NCI-H82 treated with DMSO at 0.1 percent for 48 hours (cell line): ENCODE results near the gene CES2.

Experiments
- DNase-seq: peaks from one replicate; lab custom pipeline; 2025; ENCODE audit not compliant: unreplicated experiment; lab: John Stamatoyannopoulos, UW

Gene CES2

DNA sequence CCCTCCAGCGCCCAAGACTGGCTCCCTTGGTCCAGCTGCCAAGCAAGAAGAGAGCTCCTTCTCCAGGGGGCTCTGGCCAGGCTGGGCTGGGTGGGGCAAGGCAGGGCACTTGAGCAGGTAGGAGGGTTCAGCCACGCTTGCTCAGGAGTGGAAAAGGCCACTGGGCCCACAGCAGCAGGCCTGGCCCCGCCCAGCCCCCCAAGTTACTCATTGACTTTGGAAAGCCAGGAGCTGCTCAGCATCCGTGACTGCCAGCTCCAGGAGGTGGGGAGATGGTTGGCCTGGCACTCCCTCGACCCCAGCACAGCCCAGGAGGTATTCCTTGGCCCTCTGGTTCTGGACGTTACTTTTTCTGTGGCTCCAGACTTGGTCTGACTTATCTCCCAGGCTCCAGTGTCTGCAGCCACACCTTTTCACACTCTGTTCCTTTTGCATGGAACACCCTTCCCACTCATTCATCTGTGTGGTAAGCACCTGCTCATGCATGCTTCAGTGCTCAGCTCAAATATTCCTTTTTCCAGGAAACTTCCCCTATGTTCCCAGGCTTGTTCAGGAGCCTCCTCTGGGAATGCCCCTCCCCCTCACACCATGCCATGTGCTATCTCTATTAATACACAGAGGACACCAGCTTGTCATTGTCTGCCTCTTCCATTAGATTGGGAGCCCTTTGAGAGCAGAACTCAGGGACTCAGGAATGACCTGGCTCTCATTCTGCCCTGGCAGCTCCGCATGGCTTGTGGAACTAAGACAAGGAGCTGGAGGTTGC, 16.3 kb upstream of the CES2 start, which contains the start of gene CDH16:
CDH16 (minus strand) TSS at position 83 of the 766 bp plus-strand sequence. CDS start 820 bp downstream, outside the sequence.
- DNase-seq, result no peak

DNA sequence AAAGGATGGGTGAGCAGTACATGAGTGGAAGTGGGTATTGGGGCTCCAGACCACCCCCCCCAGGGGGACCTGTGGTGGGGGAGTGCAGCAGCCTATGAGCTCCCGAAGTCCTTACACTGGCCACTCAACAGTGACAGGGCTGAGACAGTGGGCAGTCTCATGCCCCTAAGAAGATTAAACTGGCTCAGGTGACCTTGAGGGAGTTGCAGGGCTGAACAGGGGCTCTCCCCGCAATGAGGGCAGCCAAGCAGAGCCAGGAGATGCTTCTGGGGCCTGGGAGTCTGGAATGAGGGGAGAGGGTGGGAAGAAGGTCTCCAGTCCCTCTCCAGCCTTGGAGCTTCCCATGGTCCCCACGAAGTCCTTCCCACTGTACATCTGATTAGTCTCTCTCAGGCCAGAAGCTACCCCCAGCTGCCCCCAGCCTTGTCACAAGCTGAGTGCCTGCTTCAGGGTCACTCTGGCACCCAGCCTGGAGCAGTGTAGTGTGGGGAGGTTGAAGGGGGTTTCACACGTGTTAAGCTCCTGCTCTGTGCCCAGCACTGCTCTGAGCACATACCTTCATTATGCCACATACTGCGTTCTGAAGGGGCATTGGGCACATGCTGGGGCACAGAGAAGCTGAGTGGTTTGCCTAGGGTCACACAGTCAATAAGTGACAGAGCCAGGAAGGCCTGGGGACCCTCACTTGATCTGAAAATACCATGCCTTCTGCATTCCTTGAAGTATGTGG, 15.6 kb upstream of the CES2 start:
- DNase-seq, result peak; percentile 15

DNA sequence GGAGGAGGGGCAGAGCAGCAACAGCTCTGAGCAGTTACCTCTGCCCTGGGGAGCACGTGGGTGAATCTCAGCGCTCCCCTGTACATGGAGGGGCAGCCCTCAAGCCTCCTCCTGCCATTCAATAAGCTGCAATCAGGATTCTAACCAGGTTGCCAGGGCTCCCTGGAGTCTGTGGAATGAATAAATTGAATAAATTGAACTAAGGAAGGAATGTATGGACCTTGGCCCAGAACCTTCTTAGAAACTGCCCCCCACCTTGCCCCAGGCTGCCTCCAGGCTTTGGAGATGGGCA, 15.1 kb upstream of the CES2 start:
- DNase-seq, result no peak

DNA sequence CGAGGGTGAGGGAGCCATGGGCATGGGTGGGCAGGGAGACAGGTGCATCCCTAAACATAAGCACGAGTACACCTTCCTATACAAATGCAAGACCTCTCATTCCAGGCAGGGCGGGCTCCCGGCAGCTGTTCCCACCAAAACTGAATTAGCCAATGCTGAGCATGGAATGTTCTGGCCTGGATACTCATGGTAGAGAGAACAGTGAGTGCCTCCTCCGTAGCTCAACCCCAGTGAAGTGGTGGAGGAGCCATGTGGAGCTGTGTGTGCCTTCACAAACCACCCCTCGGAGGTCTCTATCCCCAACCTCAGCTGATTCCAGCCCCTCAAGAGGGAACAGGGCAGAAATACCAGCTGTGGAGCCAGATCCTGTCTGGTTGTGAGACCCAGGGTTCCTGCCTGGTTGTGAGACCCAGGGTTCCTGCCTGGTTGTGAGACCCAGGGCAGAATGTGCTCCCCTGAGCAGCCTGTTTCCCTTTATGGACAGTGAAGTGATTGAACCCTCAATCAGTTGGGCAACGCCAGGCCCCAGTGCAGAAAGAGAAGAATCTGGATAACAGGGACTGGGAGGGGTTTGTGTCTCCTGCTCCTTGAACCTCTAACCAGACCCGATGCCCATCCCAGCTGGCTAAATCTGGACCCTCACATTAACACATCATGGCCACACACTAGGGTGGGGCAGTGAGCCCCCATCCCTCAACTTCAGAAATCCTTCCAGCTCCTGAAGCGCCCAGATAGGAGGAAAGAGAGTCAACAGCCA, 14.2 kb upstream of the CES2 start:
- no peak for DNase-seq

DNA sequence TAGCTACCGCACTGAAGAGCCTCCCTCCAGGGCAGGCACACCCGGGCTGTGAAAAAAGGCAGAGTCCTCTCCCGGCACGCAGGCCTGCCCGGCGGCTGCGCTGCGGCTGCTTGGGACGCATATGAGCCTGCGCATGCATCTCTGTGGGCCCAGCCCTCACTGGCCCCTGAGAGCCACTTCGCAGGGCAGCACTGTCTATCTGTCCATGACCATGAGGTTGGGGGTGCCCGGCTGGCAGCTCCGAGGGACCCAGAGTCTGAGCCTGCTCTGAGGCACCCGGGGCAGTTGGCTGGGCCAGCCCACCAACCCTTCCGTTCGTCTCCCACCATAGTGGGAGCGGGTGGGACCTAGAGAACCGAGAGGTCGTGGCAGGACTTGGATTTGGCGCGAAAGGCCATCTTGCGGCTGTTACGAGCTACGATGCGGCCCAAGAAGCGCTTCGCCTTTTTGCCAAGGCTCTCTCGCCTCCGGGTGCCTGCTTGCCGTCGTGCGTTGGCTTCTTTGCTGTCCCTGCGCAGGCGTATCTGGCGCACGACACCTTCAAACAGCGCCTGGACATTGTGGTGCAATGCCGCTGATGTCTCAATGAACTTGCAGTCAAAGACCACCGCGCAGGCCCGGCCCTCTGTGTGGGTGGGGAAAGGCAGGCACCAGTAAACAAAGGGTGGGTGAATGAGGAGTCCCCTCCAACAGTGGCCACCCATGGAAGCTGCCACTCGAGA, 13.4 kb upstream of the CES2 start:
- no peak for DNase-seq

DNA sequence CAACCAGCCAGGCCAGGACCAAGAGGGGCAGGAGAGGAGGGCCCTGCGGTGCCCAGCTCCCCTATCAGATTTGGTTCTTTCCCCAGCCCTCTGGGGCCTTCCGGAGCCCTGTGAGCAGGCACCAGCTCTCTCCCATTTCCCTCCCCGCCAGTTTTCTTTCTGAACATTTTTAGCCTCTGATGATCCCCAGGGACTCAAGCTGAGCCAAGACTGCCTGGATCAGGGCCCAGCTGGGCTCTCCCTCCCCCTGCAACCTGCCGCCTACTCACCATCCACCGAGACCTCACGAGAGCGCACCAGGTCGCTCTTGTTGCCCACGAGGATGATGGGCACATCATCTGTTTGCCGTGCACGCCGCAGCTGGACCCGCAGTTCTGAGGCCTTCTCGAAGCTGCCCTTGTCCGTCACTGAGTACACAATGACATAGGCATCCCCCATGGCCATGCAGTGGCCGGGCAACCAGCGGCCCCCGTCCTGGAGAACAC, 12.0 kb upstream of the CES2 start:
- DNase-seq, result peak; percentile 64

GRCh38 chr16:66923866-66924265, 11.4 kb upstream of the CES2 start:
- DNase-seq, result no peak

DNA sequence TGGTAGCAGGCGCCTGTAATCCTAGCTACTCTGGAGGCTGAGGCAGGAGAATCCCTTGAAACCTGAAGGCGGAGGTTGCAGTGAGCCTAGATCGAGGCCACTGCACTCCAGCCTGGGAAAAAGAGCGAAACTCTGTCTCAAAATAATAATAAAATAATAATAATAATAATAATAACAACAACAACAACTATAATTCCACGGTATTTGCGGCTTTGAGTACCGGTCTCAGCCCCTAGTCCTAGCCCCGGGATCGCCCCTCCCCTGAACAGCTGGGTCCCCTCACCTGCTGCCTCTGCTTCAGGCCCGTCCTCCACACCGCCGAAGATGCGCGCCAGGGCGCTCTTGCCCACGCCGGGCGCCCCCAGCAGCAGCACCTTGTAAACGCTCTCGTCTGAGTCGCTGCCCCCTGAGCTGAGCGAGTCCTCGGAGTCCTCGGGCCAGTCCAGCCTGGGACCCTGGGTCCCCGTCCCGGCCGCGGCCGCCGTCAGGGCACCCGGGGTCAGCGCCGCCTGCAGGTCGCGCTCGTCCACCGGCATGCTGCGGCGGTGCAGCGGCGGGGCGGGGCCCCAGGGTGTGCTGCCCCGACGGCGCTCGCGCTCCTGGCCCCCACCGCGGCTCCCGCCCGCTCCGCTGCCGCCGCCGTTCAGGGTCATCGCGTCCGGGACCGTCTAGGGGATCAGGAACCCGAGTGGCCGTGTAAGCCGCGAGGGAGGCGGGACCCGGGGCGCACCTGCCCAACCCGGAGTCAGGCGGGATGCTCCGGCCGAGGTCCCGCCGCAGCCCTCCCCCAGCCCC, 10.6 kb upstream of the CES2 start:
- DNase-seq, result no peak

DNA sequence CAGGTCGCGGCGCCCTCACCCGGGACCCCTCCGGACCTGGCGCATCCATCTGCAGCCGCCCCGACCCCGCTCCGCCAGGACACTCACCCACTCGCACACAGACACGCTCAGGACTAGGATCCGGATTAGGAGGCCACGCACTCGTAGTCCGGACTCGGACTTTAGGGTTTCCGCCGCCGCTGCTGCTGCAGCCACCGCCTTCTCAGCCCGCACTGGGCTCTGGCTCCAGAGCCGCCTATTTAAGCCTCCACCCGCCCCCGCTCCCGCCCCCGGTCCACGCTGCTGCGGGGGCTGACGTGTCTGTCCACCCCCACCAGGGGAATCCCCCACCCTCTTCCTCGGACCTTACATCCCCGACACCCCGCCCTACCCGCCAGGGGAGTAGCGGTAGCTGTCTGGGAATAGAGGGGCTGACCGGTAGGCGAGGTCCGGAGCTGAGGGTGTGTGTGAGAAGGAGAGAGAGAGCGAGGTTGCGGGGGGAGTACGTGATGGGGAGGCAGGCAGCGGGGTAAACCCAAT, 9.9 kb upstream of the CES2 start, which contains the start of gene RRAD:
RRAD (minus strand) TSS at position 214 of the 519 bp plus-strand sequence. CDS start 356 bp downstream, outside the sequence.
- no peak for DNase-seq

DNA sequence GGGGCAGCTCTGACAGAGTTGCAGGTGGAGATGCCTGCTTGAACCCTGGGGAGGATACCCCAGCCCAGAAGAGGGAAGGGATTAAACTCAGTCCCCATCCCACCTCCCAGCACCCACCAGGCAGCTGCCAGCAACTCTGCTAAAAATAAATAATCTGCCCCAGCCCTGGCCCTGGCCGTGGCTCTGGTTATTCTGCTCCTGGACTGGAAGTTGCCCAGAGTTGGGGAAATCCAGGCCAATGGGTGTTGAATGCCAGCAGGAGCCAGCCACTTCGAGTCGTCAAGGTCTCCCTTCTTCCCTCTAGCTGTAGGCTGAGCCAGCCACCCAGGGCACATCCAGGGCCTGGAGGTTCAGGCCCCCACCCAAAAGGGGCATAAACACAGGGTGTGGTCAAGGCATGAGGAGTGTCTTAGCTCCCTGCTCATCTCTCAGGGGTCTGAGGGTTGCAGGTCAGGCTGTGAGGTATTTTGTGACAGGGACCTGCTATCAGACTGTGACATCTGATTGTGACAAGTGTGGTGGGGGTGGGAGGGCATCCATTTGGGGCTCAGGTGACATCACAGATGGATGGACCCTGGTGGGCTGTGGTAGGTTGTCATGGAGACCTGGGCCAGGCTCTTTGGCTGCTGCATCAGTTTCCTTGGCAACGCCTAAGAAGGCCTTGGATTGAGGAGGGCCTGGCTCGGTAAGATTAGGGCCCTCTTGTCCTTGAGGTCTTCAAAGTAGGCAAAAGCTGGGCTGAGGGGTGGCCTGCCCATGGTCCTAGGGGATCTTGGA, 9.0 kb upstream of the CES2 start:
- no peak for DNase-seq

DNA sequence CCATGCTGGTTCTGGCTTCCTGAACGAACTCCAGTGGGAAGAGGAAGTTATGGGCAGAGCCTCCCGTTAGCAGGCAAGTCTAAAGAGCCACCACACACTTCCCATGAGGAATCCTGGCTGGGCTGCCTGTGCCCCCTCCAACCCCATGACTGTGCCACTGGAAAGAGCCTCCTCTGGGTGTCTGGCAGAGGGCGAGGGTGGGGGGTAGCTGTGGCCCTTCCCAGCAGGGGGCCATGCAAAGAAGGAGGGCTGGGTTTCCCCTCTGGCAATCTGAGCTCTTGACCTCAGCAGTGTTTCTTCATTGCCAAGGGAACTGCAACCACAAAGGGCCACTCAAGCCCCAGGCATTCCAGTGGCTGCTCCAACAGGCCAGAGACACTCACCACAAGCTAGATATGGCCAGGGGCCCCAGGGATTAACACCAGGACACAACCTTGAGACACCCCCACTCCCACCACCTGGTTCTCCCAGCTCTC, 8.3 kb upstream of the CES2 start:
- no peak for DNase-seq

GRCh38 chr16:66927918-66928649, 7.2 kb upstream of the CES2 start:
- DNase-seq, result no peak

- DNase-seq, result no peak
These were observed 6.5 kb upstream of the CES2 start for GRCh38 chr16:66928702-66929388.

GRCh38 chr16:66930189-66930588, 5.1 kb upstream of the CES2 start:
- peak; percentile 22 for DNase-seq

DNA sequence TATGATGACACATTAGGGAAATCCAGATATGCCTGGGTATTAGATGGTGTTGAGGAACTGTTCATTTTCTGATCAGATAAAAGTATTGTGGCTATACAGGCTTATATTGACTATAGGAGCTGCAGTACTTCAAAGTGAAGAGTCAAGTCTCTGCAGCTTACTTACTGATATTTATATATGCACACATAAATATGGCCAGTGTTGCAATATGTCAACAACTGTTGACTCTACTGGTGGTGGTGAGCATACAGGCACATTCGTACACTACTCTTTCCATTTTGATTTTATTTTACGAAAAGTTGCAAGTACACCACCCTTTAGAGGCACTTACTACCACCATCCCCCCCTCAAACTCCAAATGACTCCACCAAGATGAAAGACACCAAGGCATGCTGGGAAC, 3.7 kb upstream of the CES2 start:
- no peak for DNase-seq

DNA sequence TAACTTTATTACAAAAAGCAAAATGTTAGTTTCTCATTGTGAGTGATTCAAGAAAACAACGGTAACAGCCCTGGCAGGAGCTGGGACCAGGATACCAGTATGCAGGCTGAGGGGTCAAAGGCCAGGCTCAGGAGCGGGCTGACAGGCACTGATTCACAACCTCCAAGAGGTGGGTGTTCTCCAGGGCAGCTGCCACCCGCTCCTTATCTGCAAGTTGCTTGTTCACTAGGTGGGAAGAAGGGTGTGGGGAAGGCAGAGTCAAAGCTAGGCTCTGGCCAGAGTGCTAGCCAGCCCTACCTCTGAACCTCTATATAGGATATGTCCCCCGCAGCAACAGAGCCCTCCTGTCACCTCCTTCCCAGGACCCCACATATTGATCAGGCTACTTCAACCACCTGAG, 3.2 kb upstream of the CES2 start:
- no peak for DNase-seq

DNA sequence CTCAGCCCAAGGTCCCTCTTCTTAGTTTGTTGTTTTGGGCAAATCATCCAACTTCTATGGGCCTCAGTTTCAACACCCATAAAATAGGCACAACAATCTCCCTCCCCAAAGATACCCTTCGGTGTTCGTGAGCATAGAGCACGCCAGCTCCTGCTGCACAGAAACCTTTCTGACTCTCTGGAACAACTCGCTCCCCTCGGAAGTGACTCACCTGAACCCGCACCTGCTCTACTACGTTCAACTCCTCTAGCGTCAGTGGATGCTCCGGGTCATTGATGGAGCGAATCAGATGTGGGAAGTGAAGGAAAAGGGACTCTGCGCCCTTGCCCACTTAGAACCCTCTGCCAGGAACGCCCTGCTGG, 1.6 kb upstream of the CES2 start:
- DNase-seq, result no peak
